ENCODE data around the gene MEGF11.

- TF ChIP-seq CTCF (IDR thresholded peaks at IDR 0.05), result no peak
- no peak for TF ChIP-seq POLR2A (IDR thresholded peaks at IDR 0.05)
These were observed 246.6 kb downstream of the MEGF11 start for GRCh38 chr15:66006986-66007385.
